ENCODE results near the gene PGAP6.
"Not testable (repeated sequence)": the region's sequence is repeated elsewhere in the genome, so short reads cannot be mapped to it uniquely, and the experiment has no call there.

The PGAP6 gene

DNA sequence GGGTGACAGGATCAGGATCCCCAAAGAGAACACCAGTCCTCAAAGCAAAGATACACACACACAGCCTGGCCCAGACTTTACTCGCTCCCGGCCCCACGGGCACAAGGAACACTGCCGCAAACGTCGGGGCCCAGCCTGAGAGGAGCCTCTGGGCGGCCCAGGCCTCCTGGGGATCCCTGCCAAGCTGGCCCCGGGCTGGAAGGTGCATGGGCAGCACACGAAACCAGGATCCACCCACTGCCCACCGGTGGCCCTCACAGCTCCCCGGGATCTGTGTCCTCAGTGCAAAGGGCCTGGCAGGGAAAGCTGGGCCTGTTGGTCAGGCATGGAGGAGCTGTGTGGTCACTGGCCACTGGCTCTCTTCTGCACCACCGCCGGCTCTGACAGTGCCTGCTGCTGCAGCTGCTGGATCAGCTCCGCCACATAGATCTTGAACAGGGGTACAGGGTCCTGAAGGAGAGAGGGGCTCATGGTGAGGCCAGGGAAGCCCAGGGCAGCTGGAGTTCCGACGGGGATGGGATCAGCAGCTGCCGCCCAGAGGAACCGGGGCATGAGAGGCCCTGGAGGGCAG, 14.4 kb downstream of the PGAP6 start:
- TF ChIP-seq, protein P1, sequence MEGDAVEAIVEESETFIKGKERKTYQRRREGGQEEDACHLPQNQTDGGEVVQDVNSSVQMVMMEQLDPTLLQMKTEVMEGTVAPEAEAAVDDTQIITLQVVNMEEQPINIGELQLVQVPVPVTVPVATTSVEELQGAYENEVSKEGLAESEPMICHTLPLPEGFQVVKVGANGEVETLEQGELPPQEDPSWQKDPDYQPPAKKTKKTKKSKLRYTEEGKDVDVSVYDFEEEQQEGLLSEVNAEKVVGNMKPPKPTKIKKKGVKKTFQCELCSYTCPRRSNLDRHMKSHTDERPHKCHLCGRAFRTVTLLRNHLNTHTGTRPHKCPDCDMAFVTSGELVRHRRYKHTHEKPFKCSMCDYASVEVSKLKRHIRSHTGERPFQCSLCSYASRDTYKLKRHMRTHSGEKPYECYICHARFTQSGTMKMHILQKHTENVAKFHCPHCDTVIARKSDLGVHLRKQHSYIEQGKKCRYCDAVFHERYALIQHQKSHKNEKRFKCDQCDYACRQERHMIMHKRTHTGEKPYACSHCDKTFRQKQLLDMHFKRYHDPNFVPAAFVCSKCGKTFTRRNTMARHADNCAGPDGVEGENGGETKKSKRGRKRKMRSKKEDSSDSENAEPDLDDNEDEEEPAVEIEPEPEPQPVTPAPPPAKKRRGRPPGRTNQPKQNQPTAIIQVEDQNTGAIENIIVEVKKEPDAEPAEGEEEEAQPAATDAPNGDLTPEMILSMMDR (IDR thresholded peaks at IDR 0.05; ENCODE audit: insufficient read depth, missing control alignments), result no peak
- no peak for FAIRE-seq
- DNase-seq (ENCODE audit: insufficient read length, low spot score), result no peak

DNA sequence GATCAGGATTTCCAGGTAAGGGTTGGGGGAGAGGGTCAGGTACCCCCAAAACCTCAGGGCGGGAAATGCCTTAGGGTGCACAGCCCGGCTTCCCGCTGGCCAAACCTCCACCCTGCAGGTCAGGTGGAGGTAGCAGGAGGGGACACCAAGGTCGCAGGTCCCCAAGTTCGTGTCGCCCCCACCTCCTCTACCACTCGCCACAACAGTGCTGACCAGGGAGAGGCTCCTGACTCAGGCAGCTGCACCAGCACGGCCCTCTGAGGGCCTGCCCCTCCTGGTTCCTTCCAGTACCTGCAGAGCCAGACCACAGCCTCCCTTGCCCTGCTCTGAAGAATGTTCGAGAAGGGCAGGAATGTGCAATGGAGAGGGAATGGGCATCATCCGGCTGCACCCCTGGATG, 15.3 kb downstream of the PGAP6 start:
- FAIRE-seq (no peak), DNase-seq (ENCODE audit: insufficient read length, low spot score) (no peak)
- TF ChIP-seq, protein P1 (IDR thresholded peaks at IDR 0.05; ENCODE audit: insufficient read depth, missing control alignments), result no peak

DNA sequence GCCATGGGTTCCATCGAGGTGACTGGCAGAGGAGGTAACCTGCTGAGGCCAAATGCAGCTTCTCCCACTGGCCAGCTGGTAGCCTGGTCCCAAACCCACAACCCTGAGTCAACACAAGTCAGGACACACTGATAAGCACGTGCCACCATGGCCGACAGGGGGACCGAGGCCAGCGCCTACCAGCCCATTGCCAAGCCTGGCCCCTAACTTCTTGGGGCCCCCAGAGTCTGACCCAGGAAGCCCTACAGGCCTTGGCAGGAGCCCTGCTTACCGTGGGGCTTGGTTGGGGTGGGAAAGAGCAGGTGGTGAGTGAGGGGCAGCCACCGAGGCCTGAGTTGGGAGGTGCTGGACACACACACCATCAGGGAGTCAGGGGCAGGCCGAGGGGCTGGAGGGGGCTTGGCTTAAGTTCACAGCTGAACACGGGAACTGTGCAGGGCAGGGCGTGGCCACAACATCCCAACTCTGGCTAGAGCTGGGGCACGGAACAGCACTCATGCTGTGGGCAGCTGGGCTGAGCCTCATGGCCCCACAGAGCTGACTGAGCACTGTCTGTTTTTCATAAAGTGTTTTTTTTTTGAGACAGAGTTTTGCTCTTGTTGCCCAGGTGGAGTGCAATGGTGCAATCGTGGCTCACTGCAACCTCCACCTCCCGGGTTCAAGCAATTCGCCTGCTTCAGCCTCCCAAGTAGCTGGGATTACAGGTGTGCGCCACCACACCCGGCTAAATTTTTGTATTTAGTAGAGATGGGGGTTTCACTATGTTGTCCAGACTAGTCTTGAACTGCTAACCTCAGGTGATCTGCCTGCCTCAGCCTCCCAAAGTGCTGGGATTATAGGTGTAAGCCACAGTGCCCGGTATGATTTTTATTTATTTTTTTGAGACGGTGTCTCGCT, 16.9 kb downstream of the PGAP6 start:
- FAIRE-seq (no peak), DNase-seq (ENCODE audit: insufficient read length, low spot score) (no peak)
- TF ChIP-seq, protein P1 (IDR thresholded peaks at IDR 0.05; ENCODE audit: insufficient read depth, missing control alignments), result no peak

DNA sequence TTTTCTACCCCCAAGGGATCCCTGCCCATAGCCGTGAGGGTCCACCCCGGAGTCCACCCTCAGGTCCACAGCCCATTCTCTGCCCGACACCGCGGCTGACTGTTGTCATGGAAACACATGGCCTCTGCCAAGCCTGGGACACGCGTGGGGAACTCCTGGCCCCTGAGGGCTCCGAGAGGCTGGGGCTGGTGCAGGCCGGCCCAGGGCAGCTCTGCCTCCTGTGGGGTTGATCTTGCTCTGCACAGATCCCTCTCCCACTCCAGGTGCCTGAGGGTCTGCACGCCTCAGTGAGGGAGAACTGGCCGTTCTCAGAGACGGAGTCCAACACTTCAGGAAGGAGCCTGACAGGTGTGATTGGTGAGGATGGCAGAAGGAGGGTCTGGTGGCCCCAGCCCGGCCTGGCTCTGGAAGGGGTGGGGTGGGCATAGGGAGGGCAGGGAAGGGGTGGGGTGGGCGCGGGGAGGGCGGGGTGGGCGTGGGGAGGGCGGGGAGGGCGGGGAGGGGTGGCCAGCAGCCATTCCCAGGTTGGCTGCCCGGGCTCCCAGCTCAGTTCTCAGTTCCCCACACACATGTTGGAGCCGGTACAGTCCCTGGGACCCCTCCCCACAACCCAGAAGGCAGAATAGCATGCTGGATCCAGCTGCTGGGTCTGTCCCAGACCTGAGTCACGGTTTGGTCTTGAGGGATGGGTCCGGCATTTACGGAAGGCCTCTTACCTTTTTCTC, 17.9 kb downstream of the PGAP6 start:
- TF ChIP-seq, protein P1 (IDR thresholded peaks at IDR 0.05; ENCODE audit: insufficient read depth, missing control alignments), result no peak
- no peak for DNase-seq (ENCODE audit: insufficient read length, low spot score)
- no peak for FAIRE-seq

DNA sequence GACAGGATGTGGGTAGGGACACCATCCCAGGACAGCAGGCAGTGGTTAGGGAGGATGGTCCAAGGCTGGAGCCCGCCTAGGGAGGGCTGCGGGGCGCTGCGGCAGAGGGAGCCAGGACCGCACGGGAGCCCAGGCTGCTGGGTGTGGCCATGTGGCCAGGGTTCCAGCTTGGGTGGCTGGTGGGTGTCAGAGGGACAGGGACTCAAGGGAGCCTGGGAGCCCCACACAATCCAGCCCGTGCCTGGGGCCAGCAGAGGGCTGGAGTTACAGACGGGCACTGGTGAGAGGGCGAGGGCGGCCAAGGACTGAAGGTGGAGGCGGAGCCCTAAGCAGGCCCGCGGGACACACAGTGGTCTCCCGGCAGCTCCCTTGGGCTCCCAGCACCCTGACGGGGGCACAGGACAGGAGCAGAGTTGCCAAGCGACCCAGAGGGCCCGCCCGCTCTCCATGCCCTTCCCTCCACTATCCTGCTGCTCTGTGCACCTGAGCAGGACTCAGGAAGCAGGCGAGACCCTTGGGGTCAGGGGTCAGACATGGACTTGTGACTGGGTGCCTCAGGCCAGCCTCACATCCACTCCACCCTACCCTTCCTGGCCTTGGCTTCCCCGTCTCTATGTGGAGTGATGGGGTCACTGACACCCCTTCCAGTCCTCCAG, 18.5 kb downstream of the PGAP6 start:
- TF ChIP-seq, protein P1 (IDR thresholded peaks at IDR 0.05; ENCODE audit: insufficient read depth, missing control alignments), result no peak
- FAIRE-seq (no peak), DNase-seq (ENCODE audit: insufficient read length, low spot score) (no peak)

DNA sequence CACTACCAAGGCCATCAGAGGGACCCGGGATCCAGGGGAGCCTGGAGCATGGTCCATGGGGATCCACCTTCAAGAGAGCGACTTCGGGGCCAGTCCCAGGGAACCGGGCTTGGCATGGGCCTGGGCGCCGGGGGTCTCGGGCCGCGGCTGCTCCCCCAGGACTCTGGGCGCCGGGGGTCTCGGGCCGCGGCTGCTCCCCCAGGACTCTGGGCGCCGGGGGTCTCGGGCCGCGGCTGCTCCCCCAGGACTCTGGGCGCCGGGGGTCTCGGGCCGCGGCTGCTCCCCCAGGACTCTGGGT, 19.1 kb downstream of the PGAP6 start:
- DNase-seq (ENCODE audit: insufficient read length, low spot score); FAIRE-seq: not testable (repeated sequence)

DNA sequence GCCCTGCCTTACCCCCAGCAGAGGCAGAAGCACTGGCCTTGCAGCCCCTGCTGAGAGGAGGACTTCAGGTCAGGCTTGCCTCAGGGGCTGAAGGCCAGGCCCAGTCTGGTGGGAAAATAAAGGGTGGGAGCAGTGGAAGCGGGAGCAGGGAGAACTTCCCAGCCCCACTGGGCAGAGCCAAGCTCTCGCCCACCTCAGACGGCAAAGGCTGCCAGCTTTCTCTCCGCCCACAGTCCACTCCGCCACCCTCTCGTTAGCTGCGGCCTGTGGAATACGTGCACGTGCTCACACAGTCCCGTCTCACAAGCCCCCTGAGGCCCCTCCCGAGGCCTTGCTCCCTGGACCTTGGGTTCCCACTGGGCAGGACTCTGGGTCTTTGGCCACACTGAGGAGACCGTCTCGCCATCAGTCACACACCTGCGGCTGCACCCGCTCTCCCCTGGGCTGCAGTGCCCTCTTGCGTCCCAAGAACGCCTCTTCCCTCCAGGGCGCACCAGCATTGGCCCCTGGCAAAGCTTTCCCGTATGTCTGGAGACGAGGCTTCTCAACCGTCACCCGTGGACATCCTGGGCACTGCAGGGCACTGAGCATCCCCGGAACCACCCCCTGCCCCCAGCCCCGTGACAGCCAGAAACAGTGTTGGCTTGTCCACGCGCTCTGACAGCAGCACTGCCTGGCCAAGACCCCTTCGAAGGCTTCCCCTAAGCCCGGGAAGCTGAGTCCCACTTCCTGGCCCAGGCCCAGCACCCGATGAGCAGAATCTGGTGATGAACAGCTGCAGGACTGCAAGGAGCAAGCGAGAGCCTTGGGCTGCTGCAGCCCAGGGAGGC, 19.7 kb downstream of the PGAP6 start:
- DNase-seq (ENCODE audit: insufficient read length, low spot score) (peak; percentile 95), FAIRE-seq (no peak)
- TF ChIP-seq, protein P1 (IDR thresholded peaks at IDR 0.05; ENCODE audit: insufficient read depth, missing control alignments), result peak; percentile 91
